Measurements from ENCODE around the gene GPR87. TPM values are rescaled to one million over a fixed set of nuclear protein-coding genes. Genes with fewer than 3 reads are reported as not detected.

Gene GPR87
- total RNA-seq, 1 donor from 2014 or later = not detected

DNA sequence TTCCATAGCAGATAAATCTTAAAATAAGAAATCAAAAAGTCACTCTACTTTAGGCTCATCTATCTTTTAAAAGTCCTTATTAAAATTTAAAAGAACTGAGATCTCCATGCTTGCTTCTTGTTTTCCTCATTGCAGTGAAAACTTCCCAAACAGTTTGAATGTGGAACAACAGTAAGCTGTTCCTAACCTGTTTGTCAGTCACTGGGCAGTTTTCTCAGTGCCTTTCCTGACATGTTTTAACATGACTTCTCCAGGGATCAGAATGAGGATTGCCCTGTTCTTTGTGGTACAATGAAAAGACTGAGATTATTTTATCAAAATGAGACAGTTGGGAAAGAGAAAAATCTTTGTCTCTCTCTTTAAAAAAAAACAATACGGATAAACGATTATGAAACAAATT lies 774 bp downstream of the GPR87 start:
- no peak for DNase-seq

DNA sequence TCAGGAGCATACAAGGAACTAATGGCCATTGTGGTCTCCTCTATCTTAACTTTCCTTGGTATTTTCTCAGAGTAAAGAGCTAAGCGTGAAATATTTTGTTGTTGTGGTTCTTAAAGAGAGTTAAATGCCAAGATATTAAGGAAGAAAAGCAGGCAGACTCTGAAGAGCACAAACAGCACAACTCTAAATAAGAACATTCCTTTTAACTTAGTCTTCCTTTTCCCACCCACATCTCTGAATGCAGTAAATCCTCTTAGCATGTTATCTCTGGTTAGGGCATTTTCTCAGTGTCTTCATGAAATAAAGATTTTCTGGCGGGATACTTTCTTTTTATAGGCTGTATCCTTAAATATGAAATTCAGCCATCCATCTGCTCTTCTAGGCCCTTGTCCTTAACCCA lies 1.5 kb downstream of the GPR87 start:
- no peak for DNase-seq

DNA sequence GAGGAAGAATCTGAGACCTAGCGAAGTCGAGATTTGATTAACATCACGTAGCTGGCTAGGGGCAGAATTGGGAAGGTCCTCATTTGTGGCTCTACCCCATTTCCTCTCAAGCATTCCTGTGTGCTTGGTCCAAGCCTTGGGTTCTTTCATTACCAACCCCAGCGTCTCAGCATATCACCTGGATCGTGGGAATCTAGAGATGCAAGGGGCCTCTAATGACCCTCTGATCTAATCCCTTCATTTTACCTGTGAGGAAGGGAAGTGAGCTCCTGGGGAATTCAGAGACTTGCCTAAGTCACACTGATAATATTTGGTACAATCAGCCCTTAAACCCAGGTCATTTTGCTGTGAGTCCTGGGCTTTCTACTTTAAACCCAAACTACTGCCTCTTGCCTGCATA lies 2.0 kb downstream of the GPR87 start:
- no peak for DNase-seq

DNA sequence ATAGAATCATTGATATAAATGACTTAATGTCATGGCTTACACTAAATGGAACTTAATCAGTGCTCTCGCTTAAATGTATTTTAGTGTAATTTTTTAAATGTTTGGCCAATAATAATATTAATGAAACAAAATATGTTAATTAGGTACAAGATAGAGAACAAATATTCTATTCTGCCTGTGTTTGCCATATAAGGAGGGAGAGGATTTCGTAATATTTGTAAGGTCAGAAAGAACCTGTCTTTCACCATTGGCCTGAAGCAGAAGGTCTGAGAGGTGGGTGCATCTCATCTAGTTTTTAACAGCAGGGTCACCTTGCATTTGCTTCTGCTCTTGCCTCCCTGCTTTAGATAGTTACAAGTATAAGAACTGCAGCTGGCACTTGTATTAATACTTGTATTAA lies 2.5 kb downstream of the GPR87 start:
- no peak for DNase-seq

DNA sequence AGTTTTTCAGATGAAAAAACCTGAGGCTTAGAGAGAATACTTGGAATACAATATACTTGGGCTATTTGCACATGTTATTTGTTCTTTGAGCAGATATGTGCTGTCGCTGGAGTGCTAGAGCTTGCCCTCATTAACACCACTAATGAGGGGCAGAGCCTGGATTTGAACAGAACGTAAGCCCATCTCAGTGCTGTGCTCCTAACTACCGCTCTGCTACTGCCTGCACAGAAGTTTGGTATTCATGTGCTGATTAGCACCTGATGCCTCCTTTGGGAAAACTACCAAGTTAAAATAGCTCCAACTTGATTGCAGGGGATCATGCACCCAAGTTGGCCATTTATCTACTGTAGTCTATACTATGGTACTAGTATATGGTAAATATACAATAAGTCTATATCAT lies 3.6 kb downstream of the GPR87 start:
- no peak for DNase-seq

DNA sequence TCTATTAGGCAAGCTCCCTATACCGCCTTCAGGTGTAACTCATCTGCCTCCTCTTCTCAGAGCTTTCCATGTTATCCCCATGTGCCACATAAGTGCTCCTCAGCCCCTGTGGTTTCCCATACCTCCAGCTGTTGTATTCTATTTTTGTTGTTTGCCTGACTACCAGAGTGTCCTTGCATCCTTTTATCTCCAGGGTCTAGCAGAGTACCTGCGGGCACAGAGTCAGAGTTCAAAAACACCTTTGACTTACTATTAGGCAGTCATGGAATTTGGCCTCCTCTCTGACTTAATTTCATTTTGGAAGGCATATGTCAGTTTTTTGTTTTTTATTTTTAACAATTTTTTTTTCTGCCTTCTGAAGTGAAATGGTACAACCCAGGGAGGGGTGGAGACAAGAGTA lies 7.1 kb downstream of the GPR87 start:
- no peak for DNase-seq

DNA sequence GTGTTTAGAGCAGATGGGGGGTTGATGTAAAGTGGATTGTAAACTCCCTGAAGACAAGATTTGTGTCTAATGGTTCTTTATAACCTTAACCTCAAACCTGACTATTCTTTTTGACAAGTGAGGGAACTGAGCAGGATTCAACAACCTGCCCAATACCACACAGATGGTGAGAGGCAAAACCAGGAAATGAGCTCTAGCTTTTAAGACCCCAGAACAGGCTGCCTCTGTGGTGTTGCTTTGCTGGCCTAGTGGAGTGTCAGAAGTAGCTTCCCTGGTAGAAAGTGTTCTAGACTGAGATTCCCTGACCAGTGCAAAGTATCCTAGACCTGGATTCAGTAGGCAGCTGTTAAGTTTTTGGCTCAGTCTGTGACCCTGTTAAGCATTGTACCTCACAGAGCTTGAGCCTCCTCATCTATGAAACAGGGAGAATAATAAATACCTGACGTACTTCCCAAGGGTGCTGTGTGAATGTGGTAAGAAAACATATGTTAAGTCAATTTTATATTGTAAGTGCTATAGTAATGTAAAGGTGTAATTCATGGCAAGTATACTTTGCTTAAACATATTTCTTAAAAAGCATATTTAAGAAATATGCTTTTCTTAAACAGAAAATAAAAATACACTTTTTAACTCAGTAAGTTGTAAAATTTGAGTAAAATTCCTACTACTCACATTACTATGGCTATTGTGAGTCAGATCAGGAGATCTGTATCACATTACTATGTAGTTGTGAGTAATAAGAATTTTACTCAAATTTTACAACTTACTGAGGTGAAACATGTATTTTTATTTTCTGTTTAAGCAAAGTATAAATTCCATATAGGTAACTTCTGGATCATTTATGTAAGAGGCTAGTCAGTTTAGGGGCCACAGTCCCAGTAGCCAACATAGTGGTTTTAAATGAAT lies 8.8 kb downstream of the GPR87 start:
- no peak for DNase-seq

DNA sequence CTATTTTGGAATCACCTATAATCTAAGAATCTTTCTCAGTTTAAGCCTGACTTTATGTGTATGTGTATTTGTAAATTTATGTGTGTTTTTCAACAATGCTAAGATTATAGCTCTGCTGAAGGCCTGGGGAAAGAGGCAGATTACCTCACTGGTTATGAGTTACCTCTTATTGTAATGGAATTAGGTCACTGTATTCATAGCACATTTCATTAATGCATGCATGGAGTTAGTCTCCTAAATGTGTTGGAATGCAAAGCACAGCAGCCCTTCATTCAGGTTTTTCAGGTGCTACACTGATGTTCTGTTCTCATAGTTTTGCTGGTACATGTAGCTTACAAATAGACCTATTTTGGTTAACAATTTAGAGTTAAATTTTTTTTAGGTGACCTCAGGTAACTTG lies 9.5 kb downstream of the GPR87 start:
- no peak for DNase-seq

DNA sequence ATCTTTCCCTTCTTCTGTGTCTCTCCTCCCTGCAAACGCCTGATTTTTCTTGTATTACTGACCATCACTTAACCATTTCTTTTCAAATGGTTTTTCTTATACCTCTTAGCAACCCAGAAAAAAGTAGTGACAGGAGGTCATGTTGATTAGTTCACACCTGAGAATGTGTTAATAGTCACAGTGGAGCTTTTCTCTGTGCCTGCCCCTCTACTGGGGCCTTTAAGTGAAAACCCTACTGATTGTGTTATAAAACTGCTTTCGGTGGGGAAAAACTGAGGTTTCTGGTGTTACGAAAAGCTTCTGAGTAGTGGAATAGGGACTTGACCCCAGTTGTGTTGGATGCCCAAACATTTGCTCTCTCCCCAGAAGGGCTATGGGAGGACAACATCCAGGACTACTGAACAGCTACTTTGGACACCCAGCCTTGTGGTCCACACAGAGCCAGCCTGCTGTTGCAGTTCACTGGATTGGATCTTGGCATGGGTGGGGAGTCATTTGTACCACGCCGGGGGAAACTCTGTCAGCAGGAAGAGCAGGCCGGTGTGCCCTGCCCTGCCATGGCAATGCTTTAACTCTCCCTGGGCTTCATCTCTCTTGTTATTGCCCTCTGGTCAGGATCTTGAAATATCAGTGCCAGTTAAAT lies 10.3 kb downstream of the GPR87 start:
- no peak for DNase-seq

DNA sequence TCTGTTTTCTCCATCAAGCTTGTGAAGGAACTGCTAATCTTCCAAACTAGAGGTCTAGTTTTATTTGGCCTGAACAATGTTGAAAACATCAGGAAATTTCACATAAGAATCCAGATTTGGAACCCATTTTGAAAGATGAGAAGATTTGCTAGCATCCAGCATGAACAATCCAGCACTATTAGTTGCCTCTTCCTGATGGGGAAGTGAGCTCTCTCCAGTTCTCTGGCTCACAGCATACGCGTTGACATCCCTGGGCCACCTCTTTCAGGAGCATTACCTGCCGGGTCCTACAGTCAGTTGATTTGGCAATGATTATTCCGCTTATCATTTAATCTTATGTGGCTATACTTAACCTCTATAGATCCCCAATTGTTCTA lies 10.9 kb downstream of the GPR87 start:
- DNase-seq = no peak

DNA sequence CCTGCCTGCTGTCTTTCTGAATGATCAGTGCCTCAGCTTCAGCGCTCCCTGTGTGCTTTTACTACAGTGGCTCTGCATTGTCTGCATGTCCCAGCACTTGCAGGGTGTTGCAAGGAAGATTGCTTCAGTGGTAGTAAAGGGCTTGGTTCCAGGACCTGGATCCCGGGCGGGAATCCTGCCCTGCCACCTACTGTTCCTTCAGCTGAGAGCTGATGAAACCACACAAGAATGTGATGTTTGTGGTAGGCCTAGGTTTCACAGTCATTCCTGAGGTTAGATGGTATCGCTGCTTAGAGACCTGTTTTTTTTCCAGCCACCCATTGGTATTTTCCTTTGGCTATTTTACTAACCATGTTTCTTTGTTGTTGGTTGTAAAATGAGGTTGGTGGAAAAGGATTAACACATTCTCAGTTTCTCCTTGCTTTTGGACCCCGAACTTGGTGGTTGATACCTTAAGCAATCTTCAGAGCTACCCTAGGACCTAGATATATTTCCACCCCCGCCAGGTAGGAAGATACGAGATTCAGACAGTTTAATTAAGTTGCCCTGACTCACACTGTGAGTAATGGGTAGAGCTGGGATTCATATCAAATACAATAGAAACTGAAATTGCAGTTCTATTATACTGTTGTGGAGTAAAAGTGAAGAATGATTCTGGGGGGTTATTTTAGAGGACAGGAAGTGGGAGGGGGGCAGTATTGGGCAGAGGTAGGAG lies 11.4 kb downstream of the GPR87 start:
- DNase-seq = no peak

DNA sequence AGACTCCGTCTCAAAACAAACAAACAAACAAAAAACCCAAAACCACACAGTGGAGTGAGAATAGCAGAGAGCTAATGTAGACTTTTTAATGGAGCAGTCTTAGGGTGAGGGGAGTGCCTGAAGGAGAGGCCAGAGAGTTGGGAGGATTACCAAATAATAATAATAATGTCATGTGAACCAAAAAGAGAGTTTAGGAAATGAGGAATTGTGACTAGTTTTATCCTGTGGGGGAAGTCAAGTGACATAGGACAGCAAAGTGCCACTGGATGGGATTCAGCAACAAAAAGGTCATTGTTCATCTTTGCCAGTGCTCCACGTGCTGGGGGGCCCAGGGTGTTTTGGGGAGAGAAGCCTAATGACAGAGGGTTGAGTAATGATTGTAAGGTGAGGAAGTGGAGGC lies 12.9 kb downstream of the GPR87 start:
- no peak for DNase-seq

DNA sequence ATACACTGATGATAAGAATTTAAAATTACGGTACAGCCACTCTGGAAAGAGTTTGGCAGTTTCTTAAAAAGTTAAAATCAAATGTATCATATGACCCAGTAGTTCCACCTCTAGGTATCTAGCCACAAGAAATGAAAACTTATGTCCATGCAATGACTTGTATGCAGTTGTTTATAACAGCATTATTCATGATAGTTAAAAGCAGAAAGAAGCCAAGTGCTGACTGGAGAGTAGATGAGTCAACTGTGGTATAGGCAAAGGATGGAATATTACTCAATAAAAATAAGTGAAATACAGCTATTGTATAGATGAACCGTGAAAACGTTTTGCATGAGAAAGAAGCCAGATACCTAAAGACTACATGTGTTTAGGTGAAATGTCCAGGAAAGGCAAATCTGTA lies 14.8 kb downstream of the GPR87 start:
- DNase-seq = no peak

DNA sequence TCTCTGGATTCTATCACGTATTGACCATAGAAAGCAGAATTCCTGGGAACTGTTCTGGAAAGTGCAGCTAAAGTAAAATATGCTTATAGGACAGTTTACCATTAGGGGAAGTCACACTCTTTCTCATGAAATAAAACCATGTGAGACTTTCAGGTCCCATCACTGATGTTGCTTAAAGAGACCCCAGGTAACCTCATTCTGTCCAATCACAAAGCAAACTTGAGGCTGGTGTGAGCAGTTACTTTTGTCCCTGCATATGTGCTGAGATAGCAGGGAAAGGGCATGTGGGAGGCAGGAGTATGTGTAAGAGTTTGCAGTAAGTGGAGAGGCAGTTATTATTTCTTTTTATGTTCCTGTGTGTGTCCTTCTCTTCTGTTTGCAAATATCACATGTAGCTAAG lies 16.1 kb downstream of the GPR87 start:
- no peak for DNase-seq

DNA sequence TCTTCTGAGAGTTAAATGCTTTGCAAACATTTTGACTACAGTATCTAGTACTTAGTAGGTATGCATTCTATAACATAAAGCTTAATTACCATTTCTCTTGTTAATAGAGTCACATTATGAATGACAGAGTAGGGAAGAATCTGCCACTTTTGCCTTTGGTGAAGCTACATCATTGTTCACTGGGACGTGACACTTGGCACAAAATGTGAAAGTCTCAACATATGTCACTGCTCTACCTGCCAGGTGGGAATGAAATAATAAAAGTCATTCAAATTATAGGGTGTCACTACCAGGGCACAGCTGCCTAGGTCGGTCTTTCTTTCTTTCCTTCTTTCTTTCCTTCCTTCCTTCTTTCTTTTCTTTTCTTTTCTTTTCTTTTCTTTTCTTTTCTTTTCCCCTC lies 17.6 kb downstream of the GPR87 start:
- DNase-seq = no peak

DNA sequence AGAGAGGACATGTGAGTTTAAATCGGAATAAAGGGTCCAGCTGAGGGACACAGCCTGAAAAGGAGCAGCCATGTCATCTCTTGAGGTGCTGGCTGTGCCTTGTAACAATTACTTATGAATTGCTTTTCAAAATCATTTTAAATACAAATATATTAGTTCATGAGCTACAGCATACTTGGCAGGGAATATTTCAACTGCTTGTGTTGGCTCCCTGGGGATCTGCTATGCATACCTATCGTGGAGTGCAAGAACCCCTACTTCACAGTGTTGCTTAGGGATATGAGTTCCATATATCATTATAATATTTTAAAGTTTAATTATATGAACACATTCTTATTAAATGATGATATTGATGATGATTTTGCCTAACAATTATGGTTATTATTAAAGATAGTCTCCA lies 19.2 kb downstream of the GPR87 start:
- DNase-seq = no peak

DNA sequence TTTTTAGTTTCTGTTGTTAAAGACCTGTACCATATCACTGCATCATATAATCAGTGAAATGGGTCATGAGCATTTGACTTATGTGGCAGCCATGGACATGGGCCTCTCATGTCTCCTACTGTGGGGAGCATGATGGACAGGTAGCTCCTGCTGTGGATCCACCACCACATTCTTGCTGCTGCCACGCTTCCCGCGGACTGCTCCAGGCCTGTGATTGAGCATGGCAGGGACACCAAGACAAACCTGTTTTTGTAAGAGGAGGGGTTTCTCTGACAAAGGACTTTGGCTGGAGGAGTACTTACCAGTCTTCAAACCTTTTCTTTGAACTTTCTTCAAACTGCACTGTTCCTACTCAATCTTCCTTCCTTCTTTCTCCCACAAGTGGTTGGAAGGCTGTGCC lies 20.4 kb downstream of the GPR87 start:
- DNase-seq = no peak

DNA sequence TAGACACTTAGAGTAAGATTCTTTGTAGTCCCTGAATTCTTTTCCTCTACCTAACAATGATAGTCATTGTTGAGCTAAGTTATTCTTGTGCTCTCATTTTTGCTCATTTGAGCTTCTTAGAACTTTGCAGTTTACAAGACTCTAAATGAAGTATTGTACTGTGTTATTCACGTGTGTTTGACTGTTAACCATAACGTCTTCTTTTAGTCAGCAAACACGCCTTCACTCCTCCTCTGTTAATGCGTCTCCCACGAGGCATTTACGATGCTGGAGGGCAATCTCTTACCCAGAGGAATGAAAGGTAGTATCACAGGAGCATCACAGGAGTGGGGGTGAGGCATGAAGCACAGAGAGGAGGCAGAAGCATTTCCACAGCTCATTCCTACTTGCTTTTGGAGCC lies 23.5 kb downstream of the GPR87 start:
- DNase-seq = no peak

DNA sequence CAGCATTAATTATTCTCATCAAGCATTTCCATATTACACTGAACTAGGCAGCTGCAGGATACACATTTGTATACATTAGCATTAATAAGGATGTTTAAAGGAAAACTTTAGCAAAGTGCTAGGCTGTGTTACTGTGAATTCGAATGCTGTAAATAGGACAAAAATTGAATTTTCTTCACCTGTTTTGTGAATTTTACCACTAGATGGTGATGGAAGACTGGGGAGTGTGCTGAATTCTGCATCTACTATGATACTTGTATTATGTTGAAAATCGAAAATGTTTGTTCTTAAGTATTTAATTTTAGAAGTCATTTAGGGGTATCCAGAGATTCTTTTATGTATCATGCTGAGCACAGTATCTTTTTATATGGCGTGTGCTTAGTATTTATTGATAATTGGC lies 25.9 kb downstream of the GPR87 start:
- no peak for DNase-seq

DNA sequence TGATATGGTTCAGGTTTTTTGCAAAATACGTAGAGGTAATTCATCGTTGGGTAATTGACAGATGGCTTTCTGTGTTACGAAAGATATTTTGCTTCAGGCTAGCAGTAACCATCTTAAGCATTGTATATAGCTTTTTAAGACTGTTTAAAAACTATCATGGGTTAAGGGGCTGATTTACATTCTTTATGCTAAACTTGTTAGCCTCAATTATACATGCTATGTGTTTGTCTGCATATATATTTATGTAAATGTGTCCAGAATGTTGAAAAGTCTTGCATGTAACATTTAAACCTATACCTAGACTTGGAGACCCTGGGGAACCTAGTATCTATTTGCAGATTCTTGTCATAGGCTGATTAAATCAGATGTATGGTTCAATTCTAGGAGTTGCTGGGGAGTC lies 27.2 kb downstream of the GPR87 start:
- no peak for DNase-seq

DNA sequence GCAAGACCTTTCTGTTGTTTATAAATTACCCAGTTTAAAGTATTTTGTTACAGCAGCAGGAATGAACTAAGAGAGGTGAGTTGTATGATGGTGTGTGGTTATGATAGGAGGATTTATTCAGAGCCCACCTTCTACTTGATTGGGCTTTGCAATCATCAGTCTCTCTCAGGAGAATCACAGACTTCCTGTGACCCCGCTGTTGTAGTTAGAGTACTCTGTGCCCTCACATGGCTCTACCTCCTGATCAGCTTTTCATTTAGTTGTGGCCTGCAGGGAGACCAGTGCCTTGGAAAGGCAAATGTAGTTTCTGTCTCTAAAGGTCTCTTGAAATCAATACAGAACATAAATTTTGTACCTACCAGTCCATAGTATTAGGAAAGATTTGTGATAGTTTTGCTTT lies 30.7 kb downstream of the GPR87 start:
- DNase-seq = no peak

DNA sequence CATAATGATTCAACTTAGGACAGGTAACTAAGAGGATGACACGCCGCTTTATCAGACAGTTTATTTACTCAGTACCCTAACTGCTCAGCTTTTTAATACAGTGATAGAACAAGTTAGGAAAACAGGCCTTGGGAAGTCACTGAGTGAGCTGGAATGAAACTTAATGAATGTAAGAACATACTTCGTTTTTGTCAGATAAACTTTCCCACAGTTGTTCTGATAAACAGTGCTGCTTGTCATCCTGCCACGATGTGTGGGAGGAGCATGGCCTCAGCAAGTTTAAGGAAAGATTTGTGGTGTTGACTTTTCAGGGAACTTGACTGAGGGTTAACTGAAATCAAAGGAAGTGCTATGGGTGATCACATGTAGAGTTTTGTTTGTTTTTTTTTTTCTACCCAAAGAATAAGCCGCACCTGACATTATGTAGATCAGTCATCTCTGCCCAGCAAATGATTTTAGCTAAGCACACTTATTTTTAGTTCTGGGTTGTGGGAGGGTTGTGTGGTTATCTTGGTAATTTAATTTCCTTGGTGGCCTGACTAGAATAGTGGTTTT lies 32.6 kb downstream of the GPR87 start:
- DNase-seq = no peak

DNA sequence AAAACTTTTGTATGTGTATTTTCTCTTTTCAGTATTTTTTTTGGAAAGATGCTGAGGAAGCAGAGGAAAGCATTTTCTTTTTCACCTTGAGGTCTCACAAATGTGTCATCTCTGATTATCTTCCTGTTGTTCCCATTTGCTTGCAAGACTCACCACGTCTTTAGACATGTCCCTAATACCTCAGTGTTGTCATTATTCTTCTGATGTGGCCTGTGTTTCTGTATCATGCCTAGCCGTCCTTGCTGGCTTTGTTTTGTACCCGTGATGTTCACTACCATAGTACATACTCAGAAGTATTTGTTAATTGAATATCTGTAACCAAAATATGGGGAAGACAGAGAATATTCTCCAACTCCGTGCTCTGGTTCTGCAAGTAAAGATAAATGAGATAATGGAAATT lies 33.2 kb downstream of the GPR87 start:
- no peak for DNase-seq
